Muscle of leg (tissue), 11 donors: ENCODE measurements around the gene PSMB5. TPM values are rescaled to one million over a fixed set of nuclear protein-coding genes. Genes with fewer than 3 reads are reported as not detected.

Experiments
- DNase-seq: peaks from one replicate; pipeline ENCODE4 v3.0.0; 2013
- H3K27ac ChIP-seq: one replicate; pipeline ENCODE4 v1.5.1; 2013; ENCODE audit warnings: mild to moderate bottlenecking, low read length, control low read depth
- H3K27me3 ChIP-seq: one replicate; pipeline ENCODE4 v1.6.1; 2013; ENCODE audit warnings: low read length; ENCODE audit not compliant: control insufficient read depth, insufficient read depth
- H3K36me3 ChIP-seq: one replicate; pipeline ENCODE4 v1.6.1; 2013; ENCODE audit warnings: low read length; ENCODE audit not compliant: control insufficient read depth, insufficient read depth
- H3K4me1 ChIP-seq: one replicate; pipeline ENCODE4 v1.6.1; 2013; ENCODE audit warnings: low read length; ENCODE audit not compliant: control insufficient read depth, insufficient read depth
- H3K4me3 ChIP-seq: one replicate; pipeline ENCODE4 v1.5.1; 2013; ENCODE audit warnings: low read length, control low read depth
- H3K9me3 ChIP-seq: replicated peaks from 2 replicates; pipeline ENCODE4 v1.6.1; 2013; ENCODE audit warnings: low read depth, low read length; ENCODE audit not compliant: control insufficient read depth
- WGBS: methylation state at CpG from one replicate; pipeline ENCODE4 v1.1.5; 2013; ENCODE audit warnings: missing lambda C conversion rate; ENCODE audit not compliant: insufficient coverage; 5-methylcytosine and 5-hydroxymethylcytosine counted together
- polyA plus RNA-seq, 8 donors: library from polyadenylated mRNA; unstranded; fragments of 120-200 nt; gene quantifications; one replicate each; pipeline versions ENCODE4 v1.2.1 to v1.2.3, GENCODE V29; 2013; ENCODE audit warnings: inconsistent platforms in 1 of 8, low replicate concordance in 1 of 8; ENCODE audit not compliant: insufficient read length in 8 of 8, insufficient read depth in 1 of 8
- total RNA-seq: library from RNA; stranded (reverse); fragments of 120-200 nt; gene quantifications from one replicate; pipeline ENCODE4 v1.2.4, GENCODE V29; 2013

The PSMB5 gene
- total and polyA plus RNA-seq, 9 donors: 154 to 278 (median 249) TPM

- H3K9me3 ChIP-seq: no peaks in the 10 kb centered on the region
- no peak for DNase-seq
- H3K27ac ChIP-seq: no peak overlapping the region
- WGBS: no CpG with 5 or more reads among the region's 3 CpGs
- peaks cover 3% of the 10 kb centered on the region for H3K36me3 ChIP-seq
- H3K4me1 ChIP-seq: peaks cover 6% of the 10 kb centered on the region
- no peak overlapping the region for H3K4me3 ChIP-seq
- no peaks in the 10 kb centered on the region for H3K27me3 ChIP-seq
These were observed 9.1 kb upstream of the PSMB5 start for GRCh38 chr14:23043754-23044153.

GRCh38 chr14:23043145-23043544, 8.4 kb upstream of the PSMB5 start:
- 71% methylated on average over 3 of the region's 6 CpGs for WGBS
- H3K27ac ChIP-seq: no peak overlapping the region
- no peak for DNase-seq

GRCh38 chr14:23042162-23042965, 7.7 kb upstream of the PSMB5 start, which contains the start of gene PSMB11:
TSS of gene PSMB11 (plus strand) at chr14:23042212. CDS start at chr14:23042226, 14 bp downstream.
- Histone ChIP-seq H3K27me3 (no peaks in the 10 kb centered on the region), H3K4me1 (peaks cover 6% of the 10 kb centered on the region), H3K27ac (no peak within 1 kb of the TSS), H3K36me3 (no peaks in the 10 kb centered on the region), H3K9me3 (no peaks in the 10 kb centered on the region), H3K4me3 (no peak within 1 kb of the TSS)
- no peak for DNase-seq
- 93% methylated on average over 36 of the region's 36 CpGs for WGBS

More at GRCh38 chr14:23043145-23043544, 8.4 kb upstream of the PSMB5 start:
- no peak overlapping the region for H3K4me3 ChIP-seq
- H3K4me1 ChIP-seq: peaks cover 6% of the 10 kb centered on the region
- no peaks in the 10 kb centered on the region for H3K27me3 ChIP-seq
- H3K9me3 ChIP-seq: no peaks in the 10 kb centered on the region
- H3K36me3 ChIP-seq: no peaks in the 10 kb centered on the region

- H3K9me3 ChIP-seq: no peaks in the 10 kb centered on the region
- no peak overlapping the region for H3K27ac ChIP-seq
- H3K4me1 ChIP-seq: peaks cover 6% of the 10 kb centered on the region
- no peak overlapping the region for H3K4me3 ChIP-seq
- no peak for DNase-seq
- no peaks in the 10 kb centered on the region for H3K27me3 ChIP-seq
- H3K36me3 ChIP-seq: no peaks in the 10 kb centered on the region
- WGBS: 52% methylated on average over 4 of the region's 8 CpGs
These were observed 7.0 kb upstream of the PSMB5 start for GRCh38 chr14:23041729-23042128.

GRCh38 chr14:23040100-23040499, 5.4 kb upstream of the PSMB5 start:
- WGBS: no CpG with 5 or more reads among the region's 4 CpGs
- Histone ChIP-seq H3K27ac (no peak overlapping the region), H3K27me3 (no peaks in the 10 kb centered on the region), H3K4me1 (peaks cover 5% of the 10 kb centered on the region), H3K4me3 (no peak overlapping the region), H3K36me3 (no peaks in the 10 kb centered on the region), H3K9me3 (no peaks in the 10 kb centered on the region)
- no peak for DNase-seq

GRCh38 chr14:23035303-23036144, 824 bp upstream of the PSMB5 start:
- peak overlapping the region; percentile 98 for H3K27ac ChIP-seq
- peak overlapping the region; percentile 83 for H3K4me3 ChIP-seq
- no peak for DNase-seq
- H3K27me3 ChIP-seq: no peaks in the 10 kb centered on the region
- H3K36me3 ChIP-seq: peaks cover 24% of the 10 kb centered on the region
- H3K9me3 ChIP-seq: no peaks in the 10 kb centered on the region
- peaks cover 11% of the 10 kb centered on the region for H3K4me1 ChIP-seq
- no CpG with 5 or more reads among the region's 14 CpGs for WGBS

- Histone ChIP-seq H3K4me3 (peak overlapping the region; percentile 83), H3K27ac (peak overlapping the region; percentile 98), H3K4me1 (peaks cover 11% of the 10 kb centered on the region), H3K9me3 (no peaks in the 10 kb centered on the region), H3K36me3 (peaks cover 33% of the 10 kb centered on the region), H3K27me3 (no peaks in the 10 kb centered on the region)
- DNase-seq: no peak
- 7% methylated on average over 7 of the region's 17 CpGs for WGBS
These were observed 751 bp downstream of the PSMB5 start for GRCh38 chr14:23033801-23034497.

GRCh38 chr14:23033251-23033727, 1.4 kb downstream of the PSMB5 start:
- no peak for DNase-seq
- Histone ChIP-seq H3K27me3 (no peaks in the 10 kb centered on the region), H3K9me3 (no peaks in the 10 kb centered on the region), H3K4me1 (peaks cover 11% of the 10 kb centered on the region), H3K36me3 (peaks cover 38% of the 10 kb centered on the region), H3K4me3 (no peak overlapping the region), H3K27ac (no peak overlapping the region)
- 94% methylated on average over 10 of the region's 10 CpGs for WGBS

- H3K36me3 ChIP-seq: peaks cover 45% of the 10 kb centered on the region
- no peak for DNase-seq
- WGBS: 100% methylated on average over 1 of the region's 4 CpGs
- no peak overlapping the region for H3K4me3 ChIP-seq
- H3K4me1 ChIP-seq: peaks cover 11% of the 10 kb centered on the region
- H3K27me3 ChIP-seq: no peaks in the 10 kb centered on the region
- no peak overlapping the region for H3K27ac ChIP-seq
- H3K9me3 ChIP-seq: no peaks in the 10 kb centered on the region
These were observed 3.8 kb downstream of the PSMB5 start for GRCh38 chr14:23030936-23031335.
